HG02763 (cell line): Measurements from ENCODE around the gene SLF1.
"Not testable (repeated sequence)": the region's sequence is repeated elsewhere in the genome, so short reads cannot be mapped to it uniquely, and the experiment has no call there.

Experiments
- ATAC-seq: cut with Tn5 transposase; IDR thresholded peaks from one replicate; pipeline ENCODE4 v1.9.1; 2021; ENCODE audit warnings: mild to moderate bottlenecking, moderate library complexity; ENCODE audit not compliant: unreplicated experiment

The SLF1 gene

GRCh38 chr5:94618493-94619328, at the start of gene SLF1, which contains the start of gene KIAA0825:
TSS of gene SLF1 (plus strand) at chr5:94618669. CDS start at chr5:94628811, 10,142 bp downstream.
TSS of gene KIAA0825 (minus strand) at chr5:94618604. CDS start at chr5:94537126, 81,478 bp downstream.
- ATAC-seq, result peak; percentile 95

GRCh38 chr5:94571415-94571814, 47.1 kb upstream of the SLF1 start:
- no peak for ATAC-seq

GRCh38 chr5:94573349-94573748, 45.1 kb upstream of the SLF1 start:
- not testable (repeated sequence) for ATAC-seq

GRCh38 chr5:94575196-94575595, 43.3 kb upstream of the SLF1 start:
- no peak for ATAC-seq

- peak; percentile 86 for ATAC-seq
Measured at GRCh38 chr5:94577466-94578245, 40.8 kb upstream of the SLF1 start.

- ATAC-seq, result no peak
Measured at GRCh38 chr5:94595281-94595840, 23.1 kb upstream of the SLF1 start.

GRCh38 chr5:94613583-94613982, 4.9 kb upstream of the SLF1 start:
- ATAC-seq, result no peak

- ATAC-seq, result no peak
Measured at GRCh38 chr5:94614156-94614805, 4.2 kb upstream of the SLF1 start.

GRCh38 chr5:94615862-94616261, 2.6 kb upstream of the SLF1 start:
- ATAC-seq, result no peak

- ATAC-seq, result peak; percentile 28
Measured at GRCh38 chr5:94618029-94618492, 408 bp upstream of the SLF1 start.

GRCh38 chr5:94620256-94620655, 1.8 kb downstream of the SLF1 start:
- no peak for ATAC-seq

GRCh38 chr5:94621763-94622162, 3.3 kb downstream of the SLF1 start:
- ATAC-seq, result no peak

GRCh38 chr5:94623011-94623410, 4.5 kb downstream of the SLF1 start:
- ATAC-seq, result no peak

- ATAC-seq, result no peak
Measured at GRCh38 chr5:94623877-94624276, 5.4 kb downstream of the SLF1 start.

GRCh38 chr5:94627191-94627590, 8.7 kb downstream of the SLF1 start:
- ATAC-seq, result no peak

- peak; percentile 96 for ATAC-seq
Measured at GRCh38 chr5:94632024-94632423, 13.6 kb downstream of the SLF1 start.

- ATAC-seq, result no peak
Measured at GRCh38 chr5:94640176-94640575, 21.7 kb downstream of the SLF1 start.

GRCh38 chr5:94645053-94645452, 26.6 kb downstream of the SLF1 start:
- ATAC-seq, result no peak

- ATAC-seq, result no peak
Measured at GRCh38 chr5:94646758-94647157, 28.3 kb downstream of the SLF1 start.

- ATAC-seq, result no peak
Measured at GRCh38 chr5:94649874-94650273, 31.4 kb downstream of the SLF1 start.

- no peak for ATAC-seq
Measured at GRCh38 chr5:94658272-94658671, 39.8 kb downstream of the SLF1 start.
